Neural progenitor cell (in vitro differentiated cells): Measurements from ENCODE around the gene ZFAND6. TPM values are rescaled to one million over a fixed set of nuclear protein-coding genes. Genes with fewer than 3 reads are reported as not detected.

Experiments
- DNase-seq: peaks from one replicate; pipeline ENCODE4 v3.0.0-alpha.2; 2016; ENCODE audit warnings: low spot score
- H2AFZ ChIP-seq: fragments of 200-600 bp; sonication (generic); replicated peaks from 2 replicates; pipeline ENCODE4 v1.6.1; 2016; ENCODE audit warnings: antibody characterized with exemption
- H3F3A ChIP-seq: fragments of 200-600 bp; sonication (generic); 2 replicates; pipeline ENCODE4 v1.6.1; 2016; ENCODE audit warnings: antibody characterized with exemption, low read depth
- H3K27ac ChIP-seq: fragments of 200-600 bp; sonication (generic); 2 replicates; pipeline ENCODE4 v1.5.1; 2016; ENCODE audit warnings: mild to moderate bottlenecking
- H3K27me3 ChIP-seq: fragments of 200-600 bp; sonication (generic); 2 replicates; pipeline ENCODE4 v1.6.1; 2016; ENCODE audit warnings: mild to moderate bottlenecking, moderate library complexity
- H3K36me3 ChIP-seq: fragments of 200-600 bp; sonication (generic); 2 replicates; pipeline ENCODE4 v1.5.1; 2016
- H3K4me1 ChIP-seq: fragments of 200-600 bp; sonication (generic); 2 replicates; pipeline ENCODE4 v1.6.1; 2016; ENCODE audit warnings: mixed run types
- H3K4me2 ChIP-seq: fragments of 200-600 bp; sonication (generic); 2 replicates; pipeline ENCODE4 v1.6.1; 2016
- H3K4me3 ChIP-seq: fragments of 200-600 bp; sonication (generic); 2 replicates; pipeline ENCODE4 v1.5.1; 2016
- H3K79me2 ChIP-seq: fragments of 200-600 bp; sonication (generic); 2 replicates; pipeline ENCODE4 v1.6.1; 2016; ENCODE audit warnings: low read depth
- H3K9ac ChIP-seq: fragments of 200-600 bp; sonication (generic); 2 replicates; pipeline ENCODE4 v1.6.1; 2016
- H3K9me3 ChIP-seq: fragments of 200-600 bp; sonication (generic); 2 replicates; pipeline ENCODE4 v1.5.1; 2016; ENCODE audit warnings: low read depth
- H4K20me1 ChIP-seq: fragments of 200-600 bp; sonication (generic); 2 replicates; pipeline ENCODE4 v1.6.1; 2016; ENCODE audit warnings: low read depth
- H3K27ac Mint-ChIP-seq: 3 replicates; pipeline ENCODE4 v1.8.0; 2021; ENCODE audit warnings: mixed read lengths
- H3K27me3 Mint-ChIP-seq: 2 replicates; pipeline ENCODE4 v1.8.0; 2022; ENCODE audit warnings: low read depth, mild to moderate bottlenecking, inconsistent platforms, moderate library complexity, mixed read lengths; ENCODE audit not compliant: insufficient read depth
- H3K36me3 Mint-ChIP-seq: 3 replicates; pipeline ENCODE4 v1.8.0; 2021; ENCODE audit warnings: mixed read lengths
- H3K4me1 Mint-ChIP-seq: 3 replicates; pipeline ENCODE4 v1.8.0; 2021; ENCODE audit warnings: mixed read lengths
- H3K4me3 Mint-ChIP-seq: 3 replicates; pipeline ENCODE4 v1.8.0; 2021; ENCODE audit warnings: mild to moderate bottlenecking, moderate library complexity, mixed read lengths
- H3K9me3 Mint-ChIP-seq: 3 replicates; pipeline ENCODE4 v1.8.0; 2020; ENCODE audit warnings: mixed read lengths
- CTCF ChIP-seq: fragments of 200-600 bp; sonication (generic); IDR thresholded peaks from 2 replicates; pipeline ENCODE4 v1.5.1; 2017; ENCODE audit warnings: antibody characterized with exemption, mild to moderate bottlenecking
- EZH2 ChIP-seq: fragments of 200-600 bp; sonication (generic); IDR thresholded peaks from 2 replicates; pipeline ENCODE4 v1.6.1; 2017; ENCODE audit warnings: antibody characterized with exemption, mild to moderate bottlenecking, moderate library complexity
- EZH2phosphoT487 ChIP-seq: fragments of 200-600 bp; sonication (generic); IDR thresholded peaks from 2 replicates; pipeline ENCODE4 v1.6.1; 2017; ENCODE audit warnings: antibody characterized with exemption
- total RNA-seq: library from RNA; depleted of rRNA; stranded (reverse); fragments of >200 nt; gene quantifications from 2 replicates; pipeline ENCODE4 v1.2.3, GENCODE V29; 2015; ENCODE audit warnings: low replicate concordance

Gene ZFAND6
- total RNA-seq, 1 donor from 2014 or later = 329 TPM

DNA sequence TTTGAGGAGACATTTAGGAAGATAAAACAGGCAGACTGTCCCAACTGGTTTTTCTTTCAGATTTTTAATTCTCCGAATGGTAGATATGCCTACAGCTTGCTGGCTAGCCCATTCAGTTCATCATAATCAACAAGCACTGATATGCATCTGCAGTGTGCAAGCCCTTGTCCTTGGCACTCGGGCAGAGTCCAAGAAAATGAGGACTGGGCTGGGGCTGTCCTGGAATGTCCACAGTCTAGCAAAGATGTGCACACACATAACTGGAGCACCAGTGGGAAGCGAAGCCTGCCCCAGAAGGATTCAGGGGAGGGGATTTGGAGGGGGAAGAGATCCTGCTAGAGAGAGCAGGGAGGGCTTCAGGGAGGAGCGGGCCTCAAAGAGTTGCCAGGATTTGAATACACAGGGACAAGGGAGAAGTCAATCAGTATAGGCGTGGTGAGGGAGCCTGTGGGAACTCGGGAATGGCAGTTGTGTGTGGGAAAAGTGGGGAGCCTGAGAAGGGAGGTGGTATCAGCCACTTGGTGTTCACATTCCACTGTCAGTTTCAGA, 102.1 kb downstream of the ZFAND6 start:
- no peaks in the 10 kb centered on the region for H3K9me3 ChIP-seq
- H3F3A ChIP-seq = no peaks in the 10 kb centered on the region
- H3K4me2 ChIP-seq = no peak overlapping the region
- H3K27ac ChIP-seq = no peak overlapping the region
- no peaks in the 10 kb centered on the region for H3K27me3 ChIP-seq
- H3K36me3 ChIP-seq = no peaks in the 10 kb centered on the region
- no peaks in the 10 kb centered on the region for H4K20me1 ChIP-seq
- Mint-ChIP-seq H3K4me1 (no peaks in the 10 kb centered on the region), H3K27me3 (peaks cover 5% of the 10 kb centered on the region), H3K4me3 (no peak overlapping the region), H3K36me3 (peaks cover 9% of the 10 kb centered on the region), H3K9me3 (no peaks in the 10 kb centered on the region), H3K27ac (no peak overlapping the region)
- H3K9ac ChIP-seq = no peak overlapping the region
- H2AFZ ChIP-seq = no peak overlapping the region
- H3K4me3 ChIP-seq = no peak overlapping the region
- no peaks in the 10 kb centered on the region for H3K79me2 ChIP-seq
- DNase-seq = no peak
- no peaks in the 10 kb centered on the region for H3K4me1 ChIP-seq
- no peak for TF ChIP-seq CTCF
- no peak for TF ChIP-seq EZH2
- no peak for TF ChIP-seq EZH2phosphoT487

GRCh38 chr15:80162059-80162554, 102.6 kb downstream of the ZFAND6 start:
- H3K36me3 ChIP-seq = no peaks in the 10 kb centered on the region
- H3K4me1 Mint-ChIP-seq = no peaks in the 10 kb centered on the region
- no peak overlapping the region for H3K9ac ChIP-seq
- no peak overlapping the region for H3K27ac Mint-ChIP-seq
- H3K4me3 Mint-ChIP-seq = no peak overlapping the region
- no peaks in the 10 kb centered on the region for H3K27me3 ChIP-seq
- H3K4me2 ChIP-seq = no peak overlapping the region
- H2AFZ ChIP-seq = no peak overlapping the region
- H3K4me1 ChIP-seq = no peaks in the 10 kb centered on the region
- H4K20me1 ChIP-seq = no peaks in the 10 kb centered on the region
- H3K4me3 ChIP-seq = no peak overlapping the region
- H3K27me3 Mint-ChIP-seq = peaks cover 5% of the 10 kb centered on the region
- H3K9me3 ChIP-seq = no peaks in the 10 kb centered on the region
- no peaks in the 10 kb centered on the region for H3K79me2 ChIP-seq
- H3F3A ChIP-seq = no peaks in the 10 kb centered on the region
- TF ChIP-seq EZH2 (no peak), EZH2phosphoT487 (no peak), CTCF (no peak)
- H3K9me3 Mint-ChIP-seq = no peaks in the 10 kb centered on the region
- no peak overlapping the region for H3K27ac ChIP-seq
- H3K36me3 Mint-ChIP-seq = peaks cover 9% of the 10 kb centered on the region
- no peak for DNase-seq

DNA sequence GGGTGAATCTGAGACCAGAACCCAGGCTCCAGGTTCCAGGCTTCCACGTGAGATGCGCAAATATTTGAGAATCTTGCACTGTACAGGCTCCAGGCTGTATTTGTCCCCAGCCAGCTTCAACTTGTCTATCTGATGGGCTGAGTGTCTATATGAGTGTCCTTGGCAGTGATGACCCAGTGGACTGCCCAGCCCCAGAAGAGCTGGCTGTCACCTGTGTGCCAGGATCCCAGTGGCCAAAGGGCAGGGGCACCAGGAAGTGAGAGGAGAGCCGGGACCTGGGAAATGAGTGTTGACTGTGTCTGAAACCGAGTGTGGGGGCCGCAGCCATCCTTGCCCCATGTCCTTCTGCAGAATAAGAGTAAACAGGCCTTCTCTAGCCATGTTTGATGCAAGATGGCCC, 103.7 kb downstream of the ZFAND6 start:
- no peak overlapping the region for H3K27ac Mint-ChIP-seq
- peaks cover 5% of the 10 kb centered on the region for H3K27me3 Mint-ChIP-seq
- TF ChIP-seq EZH2phosphoT487 = no peak
- TF ChIP-seq CTCF = no peak
- no peak for TF ChIP-seq EZH2
- no peak overlapping the region for H3K27ac ChIP-seq
- H3K79me2 ChIP-seq = no peaks in the 10 kb centered on the region
- H3F3A ChIP-seq = no peaks in the 10 kb centered on the region
- H3K4me1 ChIP-seq = no peaks in the 10 kb centered on the region
- H4K20me1 ChIP-seq = no peaks in the 10 kb centered on the region
- H3K9ac ChIP-seq = no peak overlapping the region
- H2AFZ ChIP-seq = no peak overlapping the region
- H3K9me3 ChIP-seq = no peaks in the 10 kb centered on the region
- H3K36me3 ChIP-seq = no peaks in the 10 kb centered on the region
- H3K4me3 Mint-ChIP-seq = no peak overlapping the region
- H3K4me2 ChIP-seq = no peak overlapping the region
- no peaks in the 10 kb centered on the region for H3K9me3 Mint-ChIP-seq
- no peaks in the 10 kb centered on the region for H3K4me1 Mint-ChIP-seq
- H3K36me3 Mint-ChIP-seq = peaks cover 9% of the 10 kb centered on the region
- H3K27me3 ChIP-seq = no peaks in the 10 kb centered on the region
- no peak overlapping the region for H3K4me3 ChIP-seq
- no peak for DNase-seq
